ENCODE measurements around the gene ATP2C1.
A peak's percentile ranks its signal among the peaks of the same experiment; 100 is the strongest.
"Not testable (repeated sequence)": the region's sequence is repeated elsewhere in the genome, so short reads cannot be mapped to it uniquely, and the experiment has no call there.

ATP2C1 gene

DNA sequence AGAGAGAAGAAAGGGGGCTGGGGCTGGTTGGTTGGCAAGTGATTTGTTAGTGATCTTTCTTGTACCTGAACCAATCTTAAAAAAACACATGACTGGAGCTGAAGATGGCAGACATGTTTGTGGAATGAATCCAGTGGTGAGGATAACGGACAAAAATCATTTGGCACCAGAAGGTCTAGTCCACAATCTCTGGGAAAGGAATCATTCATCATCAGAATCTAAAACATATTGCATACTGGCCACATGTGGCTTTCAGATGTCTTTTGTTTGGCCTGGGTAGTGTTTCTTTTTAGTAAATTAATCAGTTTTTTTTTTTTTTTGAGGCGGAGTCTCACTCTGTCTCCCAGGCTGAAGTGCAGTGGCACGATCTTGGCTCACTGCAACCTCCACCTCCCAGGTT is 137.8 kb downstream of the ATP2C1 start:
- DNase-seq, result no peak
- intact Hi-C loops (cut with DNase I), result loop anchor here (5.0 kb wide), 1 partner anchor 996 kb away; no protein-coding TSS in a partner anchor

DNA sequence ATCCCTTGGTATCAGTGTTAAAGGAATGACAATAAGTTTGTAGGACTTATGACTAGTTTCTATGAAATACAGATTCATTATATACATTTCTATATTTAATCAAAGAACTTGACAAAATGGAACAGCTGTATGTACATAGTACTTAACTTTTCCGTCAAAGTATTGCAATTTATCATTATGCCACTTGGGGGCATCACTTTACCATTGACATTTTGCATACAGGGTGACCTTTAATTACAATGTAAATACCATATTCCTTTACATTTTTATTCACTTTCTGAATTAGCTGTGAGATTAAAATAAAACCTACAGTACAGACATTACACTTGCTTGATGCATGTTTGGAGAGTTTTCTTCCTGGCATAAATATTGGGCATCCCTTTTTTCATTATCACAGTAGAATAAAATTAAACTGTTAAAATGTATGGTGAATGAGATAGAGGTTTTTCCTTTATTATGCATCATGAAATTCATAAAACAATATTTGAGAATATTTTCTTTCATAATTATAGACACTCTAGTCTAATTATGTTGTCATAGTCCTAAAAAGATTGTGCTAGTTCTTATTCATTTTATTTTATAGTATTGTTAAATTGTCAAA is 139.7 kb downstream of the ATP2C1 start:
- intact Hi-C loops (cut with DNase I), result loop anchor here (5.0 kb wide), 1 partner anchor 994 kb away; no protein-coding TSS in a partner anchor
- DNase-seq, result no peak

DNA sequence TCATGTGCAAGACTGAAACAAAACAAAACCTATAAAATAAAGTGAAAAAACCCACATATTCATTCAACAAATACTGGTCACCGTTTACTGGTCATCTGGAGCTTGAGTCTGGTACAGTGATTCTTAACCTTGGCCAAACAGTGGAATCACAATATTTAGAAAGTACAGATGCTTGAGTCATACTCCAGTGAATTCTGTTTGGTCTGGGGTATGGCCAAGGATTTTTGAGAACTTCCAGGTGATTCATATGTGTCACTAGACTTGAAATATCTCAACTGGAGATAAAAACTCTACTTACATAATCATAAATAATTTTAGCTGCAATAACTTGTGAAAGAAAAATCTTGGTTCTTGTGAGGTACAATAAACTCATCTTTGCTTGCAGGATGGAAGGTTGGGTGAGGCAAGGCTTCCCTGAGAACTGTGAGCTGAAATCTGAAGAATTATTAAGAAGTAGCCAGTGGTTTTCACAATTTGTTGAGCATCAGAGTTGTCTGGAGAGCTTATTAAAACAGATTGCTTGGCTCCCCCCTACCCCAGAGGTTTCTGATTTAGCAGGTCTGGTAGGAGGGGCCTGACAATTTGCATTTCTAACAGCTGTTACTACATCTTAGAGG is 142.4 kb downstream of the ATP2C1 start:
- no peak for DNase-seq
- intact Hi-C loops (cut with DNase I), result no loop called here

DNA sequence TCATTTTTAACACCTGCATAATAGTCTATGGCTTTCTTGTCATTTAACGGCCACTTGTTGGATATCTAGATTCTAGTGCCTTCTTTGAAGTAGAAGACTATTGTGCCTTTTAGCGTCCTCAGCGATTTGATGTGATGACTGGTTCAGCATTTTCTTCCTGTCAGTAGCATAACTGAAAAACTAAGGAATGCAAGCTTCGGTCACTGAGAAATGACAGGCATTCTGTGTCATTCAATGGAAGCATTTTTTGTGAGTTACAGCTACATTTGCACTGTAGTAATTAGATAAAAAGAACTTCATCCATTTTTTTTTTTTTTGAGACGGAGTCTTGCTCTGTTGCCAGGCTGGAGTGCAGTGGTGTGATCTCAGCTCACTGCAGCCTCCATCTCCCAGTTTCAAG is 143.1 kb downstream of the ATP2C1 start:
- intact Hi-C loops (cut with DNase I), result no loop called here

DNA sequence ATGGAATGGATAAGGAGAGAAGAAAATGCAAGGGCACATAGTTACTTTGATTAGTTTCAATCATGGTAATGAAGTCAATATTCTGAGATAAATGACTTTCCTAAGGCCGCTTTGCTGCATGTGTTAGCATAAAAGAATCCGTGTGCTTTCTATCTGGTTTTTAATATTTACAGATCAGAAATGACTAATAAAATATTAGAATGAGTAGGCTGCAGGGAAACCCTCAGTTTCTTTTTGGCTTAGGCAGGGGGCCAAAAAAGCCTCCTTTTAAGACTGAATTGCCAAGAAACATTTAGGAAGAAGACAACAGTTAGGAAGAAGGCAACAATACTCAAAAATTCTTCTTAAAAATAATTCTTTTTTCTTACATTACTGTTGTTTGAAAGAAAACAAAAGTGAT is 144.4 kb downstream of the ATP2C1 start:
- DNase-seq, result no peak
- intact Hi-C loops (cut with DNase I), result no loop called here

More for the DNA sequence above, 143.1 kb downstream of the ATP2C1 start:
- DNase-seq, result no peak

DNA sequence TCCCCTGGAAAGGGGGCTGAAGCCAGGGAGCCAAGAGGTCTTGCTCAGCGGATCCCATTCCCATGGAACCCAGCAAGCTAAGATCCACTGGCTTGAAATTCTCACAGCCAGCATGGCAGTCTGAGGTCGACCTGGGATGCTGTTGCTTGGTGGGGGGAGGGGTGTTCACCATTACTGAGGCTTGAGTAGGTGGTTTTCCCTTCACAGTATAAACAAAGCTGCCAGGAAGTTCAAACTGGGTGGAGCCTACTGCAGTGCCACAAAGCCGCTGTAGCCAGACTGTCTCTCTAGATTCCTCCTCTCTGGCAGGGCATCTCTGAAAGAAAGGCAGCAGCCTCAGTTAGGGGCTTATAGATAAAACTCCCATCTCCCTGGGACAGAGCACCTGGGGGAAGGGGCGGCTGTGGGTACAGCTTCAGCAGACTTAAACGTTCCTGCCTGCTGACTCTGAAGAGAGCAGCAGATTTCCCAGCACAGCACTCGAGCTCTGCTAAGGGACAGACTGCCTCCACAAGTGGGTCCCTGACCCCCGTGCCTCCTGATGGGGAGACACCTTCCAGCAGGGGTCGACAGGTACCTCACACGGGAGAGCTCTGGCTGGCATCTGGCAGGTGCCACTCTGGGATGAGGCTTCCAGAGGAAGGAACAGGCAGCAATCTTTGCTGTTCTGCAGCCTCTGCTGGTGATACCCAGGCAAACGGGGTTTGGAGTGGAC is 148.5 kb downstream of the ATP2C1 start:
- intact Hi-C loops (cut with DNase I), result not testable (repeated sequence)
- peak in 2 of 10 donors; percentile 62 to 70 for DNase-seq

DNA sequence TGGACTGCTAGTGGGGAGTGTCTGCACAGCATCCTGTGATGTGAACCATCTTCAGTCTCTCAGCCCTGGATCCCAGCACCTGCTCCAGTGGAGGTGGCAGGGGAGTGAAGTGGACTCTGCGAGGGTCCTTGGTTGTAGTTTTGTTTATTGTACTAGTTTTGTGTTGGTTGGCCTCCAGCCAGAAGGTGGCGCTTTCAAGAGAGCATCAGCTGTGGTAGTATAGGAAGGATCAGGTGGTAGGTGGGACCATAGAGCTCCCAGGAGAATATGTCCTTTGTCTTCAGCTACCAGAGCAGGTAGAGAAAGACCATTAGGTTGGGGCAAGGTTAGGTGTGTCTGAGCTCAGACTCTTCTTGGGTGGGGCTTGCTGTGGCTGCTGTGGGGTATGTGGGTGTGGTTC is 153.7 kb downstream of the ATP2C1 start:
- intact Hi-C loops (cut with DNase I), result no loop called here
- no peak for DNase-seq

DNA sequence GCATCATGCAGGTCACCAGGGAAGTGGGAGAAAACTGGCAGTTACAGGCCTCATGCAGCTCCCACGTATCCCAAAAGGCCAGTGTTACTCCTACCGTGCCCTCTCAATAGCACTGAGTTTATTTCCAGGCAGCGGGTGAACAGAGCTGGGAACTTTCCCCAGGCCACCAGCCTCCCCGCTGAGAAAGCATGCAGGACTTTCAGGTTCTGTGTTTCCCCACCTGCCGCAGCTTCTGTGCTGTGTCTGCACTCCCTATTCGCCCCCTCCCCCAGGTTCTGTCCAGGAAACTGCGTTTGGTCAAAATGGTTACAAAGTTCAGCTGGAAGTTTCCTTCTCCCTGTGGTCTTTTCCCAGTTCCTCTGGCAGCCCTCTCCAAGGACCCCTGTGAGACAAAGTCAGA is 154.1 kb downstream of the ATP2C1 start:
- DNase-seq, result no peak
- intact Hi-C loops (cut with DNase I), result no loop called here

DNA sequence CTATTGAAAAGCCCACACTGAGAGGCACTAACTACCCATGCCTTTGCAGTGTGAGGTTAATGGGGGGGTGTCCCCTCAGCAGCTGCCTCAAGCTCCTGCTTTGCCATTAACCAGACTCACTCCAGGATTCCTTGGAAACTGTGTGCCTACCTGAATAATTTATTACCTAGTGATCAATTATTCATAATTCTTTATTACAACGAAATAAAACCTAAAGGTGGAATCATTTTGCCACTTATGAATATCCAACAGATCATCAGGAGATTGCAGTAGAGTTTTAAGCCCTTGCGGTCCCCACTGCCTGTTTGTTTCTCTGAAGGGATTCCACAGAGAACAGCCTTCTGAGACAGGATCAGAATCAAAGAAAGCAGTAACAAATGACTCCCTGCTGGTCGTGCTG is 156.1 kb downstream of the ATP2C1 start:
- no peak for DNase-seq
- intact Hi-C loops (cut with DNase I), result loop anchor here (5.0 kb wide), 1 partner anchor 977 kb away; no protein-coding TSS in a partner anchor

DNA sequence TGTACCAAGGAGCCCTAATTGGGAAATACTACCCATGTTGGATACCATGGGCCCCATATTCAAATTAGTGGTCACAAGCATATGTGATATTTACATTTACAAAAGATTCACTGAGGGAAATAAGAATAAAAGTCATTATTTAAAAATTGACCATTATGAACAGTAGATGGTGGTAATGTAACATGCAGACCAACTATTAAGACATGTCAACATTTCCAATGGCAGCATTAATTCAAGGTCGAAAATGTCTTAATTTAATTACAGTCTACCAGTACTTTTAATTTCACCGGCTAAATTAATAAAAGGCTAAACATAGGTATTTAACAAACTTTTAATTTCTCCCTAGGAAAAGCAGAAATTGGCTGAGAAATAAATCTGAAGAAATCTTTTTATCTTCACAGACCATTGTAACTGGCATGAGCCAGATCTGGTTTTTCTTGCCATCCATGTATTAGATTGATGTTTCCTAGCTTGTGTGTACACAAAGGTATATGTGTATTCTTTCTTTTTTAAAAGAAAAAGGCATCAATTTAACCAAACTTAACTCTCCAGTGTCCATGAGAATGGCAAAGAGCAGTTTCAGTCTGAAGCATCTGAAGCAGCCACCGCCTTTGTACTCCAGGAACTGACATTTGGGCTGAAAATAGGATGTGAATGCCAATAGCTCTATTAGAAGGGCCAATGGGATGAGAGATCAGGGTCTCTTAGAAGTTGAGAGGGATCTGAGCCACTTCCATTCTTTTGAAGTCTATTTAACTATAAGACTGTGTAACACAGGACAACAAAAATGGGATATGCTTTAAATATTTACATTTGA is 159.4 kb downstream of the ATP2C1 start:
- no peak for DNase-seq
- intact Hi-C loops (cut with DNase I), result loop anchor here (1.0 to 5.0 kb wide), 2 partner anchors 89 to 974 kb away; no protein-coding TSS in a partner anchor

Data from posterior cingulate gyrus (tissue), 11 donors.